IPS-18c (cell line): ENCODE results near the gene ARAP1.

Experiments
- H3K4me3 ChIP-seq: 2 replicates; pipeline ENCODE4 v1.7.0; 2013; ENCODE audit warnings: low read depth, mild to moderate bottlenecking, low read length, moderate library complexity; ENCODE audit not compliant: insufficient read depth
- H3K9me3 ChIP-seq: one replicate; pipeline ENCODE4 v1.6.1; 2013; ENCODE audit warnings: mild to moderate bottlenecking, low read length, moderate library complexity; ENCODE audit not compliant: control insufficient read depth, insufficient read depth

The ARAP1 gene

GRCh38 chr11:72649215-72649976 is 102.8 kb downstream of the ARAP1 start:
- no peak overlapping the region for H3K4me3 ChIP-seq
- no peaks in the 10 kb centered on the region for H3K9me3 ChIP-seq

GRCh38 chr11:72648384-72649136 is 103.6 kb downstream of the ARAP1 start:
- Histone ChIP-seq H3K4me3 (no peak overlapping the region), H3K9me3 (no peaks in the 10 kb centered on the region)

GRCh38 chr11:72647882-72648281 is 104.3 kb downstream of the ARAP1 start:
- H3K9me3 ChIP-seq, result no peaks in the 10 kb centered on the region

GRCh38 chr11:72646472-72646871 is 105.7 kb downstream of the ARAP1 start:
- H3K4me3 ChIP-seq, result no peak overlapping the region
- no peaks in the 10 kb centered on the region for H3K9me3 ChIP-seq

More at GRCh38 chr11:72647882-72648281, 104.3 kb downstream of the ARAP1 start:
- H3K4me3 ChIP-seq, result no peak overlapping the region

- H3K4me3 ChIP-seq, result no peak overlapping the region
Measured at GRCh38 chr11:72646024-72646423, 106.2 kb downstream of the ARAP1 start.

GRCh38 chr11:72643547-72643946 is 108.7 kb downstream of the ARAP1 start:
- peak overlapping the region; percentile 50 for H3K4me3 ChIP-seq
- H3K9me3 ChIP-seq, result no peaks in the 10 kb centered on the region

More at GRCh38 chr11:72646024-72646423, 106.2 kb downstream of the ARAP1 start:
- H3K9me3 ChIP-seq, result no peaks in the 10 kb centered on the region

- Histone ChIP-seq H3K9me3 (no peaks in the 10 kb centered on the region), H3K4me3 (peak overlapping the region; percentile 50)
Measured at GRCh38 chr11:72642884-72643522, 109.2 kb downstream of the ARAP1 start.

GRCh38 chr11:72642043-72642883 is 109.9 kb downstream of the ARAP1 start:
- Histone ChIP-seq H3K9me3 (no peaks in the 10 kb centered on the region), H3K4me3 (peak overlapping the region; percentile 50)

GRCh38 chr11:72641522-72642042 is 110.6 kb downstream of the ARAP1 start:
- H3K9me3 ChIP-seq, result no peaks in the 10 kb centered on the region
- H3K4me3 ChIP-seq, result peak overlapping the region; percentile 43

- Histone ChIP-seq H3K9me3 (no peaks in the 10 kb centered on the region), H3K4me3 (no peak overlapping the region)
Measured at GRCh38 chr11:72639502-72640375, 112.5 kb downstream of the ARAP1 start.

- Histone ChIP-seq H3K9me3 (no peaks in the 10 kb centered on the region), H3K4me3 (no peak overlapping the region)
Measured at GRCh38 chr11:72637926-72638325, 114.3 kb downstream of the ARAP1 start.

- Histone ChIP-seq H3K4me3 (no peak overlapping the region), H3K9me3 (no peaks in the 10 kb centered on the region)
Measured at GRCh38 chr11:72637198-72637597, 115.0 kb downstream of the ARAP1 start.

GRCh38 chr11:72636376-72636775 is 115.8 kb downstream of the ARAP1 start:
- Histone ChIP-seq H3K9me3 (no peaks in the 10 kb centered on the region), H3K4me3 (no peak overlapping the region)

GRCh38 chr11:72635933-72636332 is 116.3 kb downstream of the ARAP1 start:
- H3K4me3 ChIP-seq, result no peak overlapping the region
- no peaks in the 10 kb centered on the region for H3K9me3 ChIP-seq

- Histone ChIP-seq H3K9me3 (no peaks in the 10 kb centered on the region), H3K4me3 (no peak overlapping the region)
Measured at GRCh38 chr11:72635309-72635915, 116.8 kb downstream of the ARAP1 start.
